Spleen (tissue), 11 donors: ENCODE measurements around the gene TNRC18. TPM values are rescaled to one million over a fixed set of nuclear protein-coding genes. Genes with fewer than 3 reads are reported as not detected.

Source experiments
- DNase-seq: peaks from one replicate; pipeline ENCODE4 v3.0.0-alpha.2; 2020
- H3K27ac ChIP-seq, 8 donors: fragments of 200-600 bp; sonication (generic) in 7 of 8; 1 replicate in 4 of 8; 2 replicates in 4 of 8; pipeline versions ENCODE4 v1.5.0 to v1.8.0; 2016 to 2021; ENCODE audit warnings: inconsistent platforms in 4 of 8, mild to moderate bottlenecking in 4 of 8, moderate library complexity in 1 of 8
- H3K27me3 ChIP-seq, 7 donors: fragments of 200-600 bp; sonication (generic) in 6 of 7; replicated peaks in 1 of 7; 1 replicate in 4 of 7; 2 replicates in 3 of 7; pipeline versions ENCODE4 v1.5.0 to v1.8.0; 2016 to 2021; ENCODE audit warnings: inconsistent platforms in 3 of 7, mild to moderate bottlenecking in 1 of 7
- H3K36me3 ChIP-seq, 6 donors: fragments of 200-600 bp; sonication (generic) in 5 of 6; 1 replicate in 4 of 6; 2 replicates in 2 of 6; pipeline versions ENCODE4 v1.5.0 to v1.8.0; 2016 to 2021; ENCODE audit warnings: inconsistent platforms in 2 of 6
- H3K4me1 ChIP-seq, 6 donors: fragments of 200-600 bp; sonication (generic) in 5 of 6; 1 replicate in 3 of 6; 2 replicates in 3 of 6; pipeline versions ENCODE4 v1.5.0 to v1.8.0; 2016 to 2021; ENCODE audit warnings: inconsistent platforms in 3 of 6
- H3K4me3 ChIP-seq, 8 donors: fragments of 200-600 bp; sonication (generic) in 7 of 8; 1 replicate in 4 of 8; 2 replicates in 4 of 8; pipeline versions ENCODE4 v1.5.0 to v1.8.0; 2016 to 2021; ENCODE audit warnings: inconsistent platforms in 4 of 8, mild to moderate bottlenecking in 4 of 8, moderate library complexity in 2 of 8
- H3K9me3 ChIP-seq, 8 donors: fragments of 200-600 bp; sonication (generic) in 7 of 8; 1 replicate in 4 of 8; 2 replicates in 4 of 8; pipeline versions ENCODE4 v1.5.0 to v1.8.0; 2016 to 2021; ENCODE audit warnings: inconsistent platforms in 4 of 8
- CTCF ChIP-seq, 11 experiments: fragments of 200-600 bp in 7 of 11; fragments of 450-650 bp in 4 of 11; sonication (generic) in 4 of 11; IDR thresholded peaks in 8 of 11; conservative IDR thresholded peaks in 3 of 11; 1 replicate in 7 of 11; 2 replicates in 4 of 11; pipeline versions ENCODE4 v1.4.0 to v1.8.0; 2016 to 2021; ENCODE audit warnings: antibody characterized with exemption in 11 of 11, inconsistent platforms in 4 of 11, mild to moderate bottlenecking in 1 of 11
- POLR2A ChIP-seq, 3 donors: fragments of 450-650 bp; IDR thresholded peaks; one replicate each; pipeline ENCODE4 v1.5.1; 2017; ENCODE audit warnings: antibody characterized with exemption in 3 of 3, mild to moderate bottlenecking in 1 of 3
- POLR2AphosphoS5 ChIP-seq, 3 donors: sonication (generic); formaldehyde crosslinking; IDR thresholded peaks; one replicate each; pipeline ENCODE4 v1.5.1; 2017; ENCODE audit warnings: antibody characterized with exemption in 3 of 3
- WGBS, 5 donors: extraction: QIAGEN DNeasy Blood & Tissue Kit in 3 of 5; methylation state at CpG; one replicate each; pipeline versions ENCODE4 v1.1.5 to v1.1.7; 2013 to 2018; 5-methylcytosine and 5-hydroxymethylcytosine counted together
- intact Hi-C: fragments of 100-400 bp; cut with DNase I; formaldehyde crosslinking; loops from one replicate; pipeline ENCODE4 v1.15.0; 2023; ENCODE audit warnings: low total_unique reads
- polyA plus RNA-seq, 3 donors: library from polyadenylated mRNA; stranded (reverse); fragments of 200-250 nt; gene quantifications; one replicate each; pipeline ENCODE4 v1.2.1, GENCODE V29; 2013
- total RNA-seq, 7 donors: library from RNA; depleted of rRNA in 3 of 7; stranded (reverse); fragments of >200 nt in 3 of 7; fragmentation: NEBNext Ultra II Directional in 4 of 7; extraction: Animal tissue kit (Norgen Biotek cat#: 25700) in 4 of 7; gene quantifications; one replicate each; pipeline versions ENCODE4 v1.1.0 to v1.2.1, GENCODE V29; 2016 to 2021
- donor health status: healthy with polysubstance abuse.
- donor health status: DM: no; HTN: no; CAD: no; lungs with moderate emphysema.
- donor health status: DM: no; HTN: no; CAD: no.
- donor health status: Bipolar disorder and iron deficiency.
- donor health status: healthy.
- donor health status: DM: no; HTN: no; CAD: no.
- donor health status: DM: yes; HTN: yes; CAD: no.

Gene TNRC18
- total and polyA plus RNA-seq, 10 donors, result 3.4 to 124 (median 71.0) TPM

GRCh38 chr7:5437348-5437892, 13.8 kb upstream of the TNRC18 start:
- no peak for DNase-seq
- peaks cover 0 to 17% (median 8%) of the 10 kb centered on the region in 8 donors for H3K9me3 ChIP-seq
- no peak overlapping the region for H3K4me3 ChIP-seq
- 94 to 97% (median 95%) methylated on average over 6 of the region's 6 CpGs for WGBS, 5 donors
- no peak overlapping the region for H3K27ac ChIP-seq
- H3K27me3 ChIP-seq, result peaks cover 0 to 9% (median 0%) of the 10 kb centered on the region in 7 donors
- peaks cover 0 to 21% (median 5%) of the 10 kb centered on the region in 6 donors for H3K4me1 ChIP-seq
- no peak for TF ChIP-seq CTCF (IDR thresholded peaks at IDR 0.05 in 8 of 11, conservative IDR thresholded peaks at IDR 0.05 in 3 of 11)
- no peak for TF ChIP-seq POLR2A (IDR thresholded peaks at IDR 0.05)
- no peak for TF ChIP-seq POLR2AphosphoS5 (IDR thresholded peaks at IDR 0.05)
- H3K36me3 ChIP-seq, result peaks cover 0 to 9% (median 0%) of the 10 kb centered on the region in 6 donors
- intact Hi-C loops, result loop anchor here (10.0 kb wide), 1 partner anchor 53 kb away; no protein-coding TSS in a partner anchor

- Histone ChIP-seq H3K4me1 (peaks cover 0 to 8% (median 0%) of the 10 kb centered on the region in 6 donors), H3K4me3 (no peak overlapping the region), H3K9me3 (peaks cover 0 to 17% (median 8%) of the 10 kb centered on the region in 8 donors), H3K27me3 (peaks cover 0 to 12% (median 0%) of the 10 kb centered on the region in 7 donors), H3K27ac (no peak overlapping the region), H3K36me3 (peaks cover 0 to 9% (median 0%) of the 10 kb centered on the region in 6 donors)
- TF ChIP-seq CTCF (IDR thresholded peaks at IDR 0.05 in 8 of 11, conservative IDR thresholded peaks at IDR 0.05 in 3 of 11) (no peak), POLR2AphosphoS5 (IDR thresholded peaks at IDR 0.05) (no peak), POLR2A (IDR thresholded peaks at IDR 0.05) (no peak)
- 74 to 94% (median 89%) methylated on average over 5 of the region's 5 CpGs for WGBS, 5 donors
- intact Hi-C loops, result loop anchor here (10.0 kb wide), 1 partner anchor 51 kb away; no protein-coding TSS in a partner anchor
- no peak for DNase-seq
Observed at GRCh38 chr7:5436003-5436678, 12.5 kb upstream of the TNRC18 start.

GRCh38 chr7:5435291-5436002, 11.8 kb upstream of the TNRC18 start:
- no peak overlapping the region for H3K27ac ChIP-seq
- DNase-seq, result no peak
- whole genome bisulfite sequencing, 5 donors, result 88 to 95% (median 93%) methylated on average over 10 to 12 of the region's 12 CpGs
- intact Hi-C loops, result loop anchor here (10.0 kb wide), 1 partner anchor 51 kb away; no protein-coding TSS in a partner anchor
- H3K36me3 ChIP-seq, result peaks cover 0 to 9% (median 0%) of the 10 kb centered on the region in 6 donors
- TF ChIP-seq POLR2AphosphoS5 (IDR thresholded peaks at IDR 0.05) (no peak), CTCF (IDR thresholded peaks at IDR 0.05 in 8 of 11, conservative IDR thresholded peaks at IDR 0.05 in 3 of 11) (no peak), POLR2A (IDR thresholded peaks at IDR 0.05) (no peak)
- peaks cover 0 to 19% (median 0%) of the 10 kb centered on the region in 7 donors for H3K27me3 ChIP-seq
- no peak overlapping the region for H3K4me3 ChIP-seq
- peaks cover 0 to 7% (median 1%) of the 10 kb centered on the region in 6 donors for H3K4me1 ChIP-seq
- H3K9me3 ChIP-seq, result peaks cover 0 to 17% (median 8%) of the 10 kb centered on the region in 8 donors
